K562 (cell line): Measurements from ENCODE around the gene TCF12. TPM values are rescaled to one million over a fixed set of nuclear protein-coding genes. Genes with fewer than 3 reads are reported as not detected.
"Not testable (repeated sequence)": the region's sequence is repeated elsewhere in the genome, so short reads cannot be mapped to it uniquely, and the experiment has no call there.

ENCODE experiments used
- ATAC-seq: fragments of 200-7000 bp; cut with Tn5 transposase; 3 replicates; pipeline ENCODE4 v1.9.1; 2020; ENCODE audit warnings: moderate library complexity
- BruUV-seq: library from RNA; stranded (reverse); fragments of 400-500 nt; replicated peaks from 2 replicates; lab custom pipeline; 2021; lab: Mats Ljungman, UMichigan
- CTCF ChIA-PET: fragments of 300-600 bp; formaldehyde crosslinking; extraction: SDS; loops from one replicate; lab custom pipeline; 2021; ENCODE audit warnings: low intra/inter-chr PET ratio; lab: Yijun Ruan, JAX
- POLR2A ChIA-PET: fragments of 300-600, 350-650 bp; sonication (Branson Sonifier 250); formaldehyde crosslinking; extraction: SDS; loops from one replicate; lab custom pipeline; 2021; ENCODE audit warnings: antibody characterized with exemption, inconsistent platforms; lab: Yijun Ruan, JAX
- DNase-seq, 4 experiments: peaks; one replicate each; pipeline versions ENCODE4 v3.0.0 to v3.0.0-alpha.2; 2011 to 2018; ENCODE audit warnings: low spot score in 3 of 4, mixed read lengths in 3 of 4; ENCODE audit errors: extremely low read depth in 1 of 4
- FAIRE-seq: peaks from 2 replicates; lab custom pipeline; 2011; peaks lifted over from hg19 to GRCh38; lab: Jason Lieb, UNC
- H2AFZ ChIP-seq: 2 replicates; pipeline ENCODE4 v1.6.0; 2011; ENCODE audit warnings: low read depth, low read length, control low read depth, inconsistent platforms
- H3K27ac ChIP-seq: fragments of 200-600 bp; 3 replicates; pipeline ENCODE4 v1.8.0; 2011; ENCODE audit warnings: low read depth, mild to moderate bottlenecking, control low read depth, inconsistent platforms, low read length, moderate library complexity, mixed read lengths; ENCODE audit errors: extremely low read depth
- H3K27me3 ChIP-seq, 2 experiments: fragments of 300-600 bp in 1 of 2; 2 replicates in 1 of 2; 3 replicates in 1 of 2; pipeline versions ENCODE4 v1.6.0 to v1.8.0; 2011; ENCODE audit warnings: inconsistent platforms in 2 of 2, low read length in 2 of 2, mild to moderate bottlenecking in 1 of 2, mixed read lengths in 1 of 2, moderate library complexity in 1 of 2; ENCODE audit not compliant: control insufficient read depth in 2 of 2, insufficient read depth in 2 of 2
- H3K36me3 ChIP-seq: fragments of 300-600 bp; 3 replicates; pipeline ENCODE4 v1.8.0; 2011; ENCODE audit warnings: mild to moderate bottlenecking, low read length, inconsistent platforms; ENCODE audit not compliant: control insufficient read depth, insufficient read depth
- H3K4me1 ChIP-seq, 2 experiments: fragments of 200-600 bp in 1 of 2; replicated peaks in 1 of 2; 2 replicates in 1 of 2; 3 replicates in 1 of 2; pipeline versions ENCODE4 v1.5.1 to v1.8.0; 2011; ENCODE audit warnings: inconsistent platforms in 2 of 2, low read length in 2 of 2, mild to moderate bottlenecking in 1 of 2, mixed read lengths in 1 of 2, moderate library complexity in 1 of 2; ENCODE audit not compliant: control insufficient read depth in 2 of 2, insufficient read depth in 2 of 2
- H3K4me2 ChIP-seq: 2 replicates; pipeline ENCODE4 v1.6.1; 2011; ENCODE audit warnings: low read length, control low read depth, inconsistent platforms, mixed read lengths; ENCODE audit not compliant: insufficient read depth
- H3K4me3 ChIP-seq: fragments of 200-600 bp; sonication (generic), shearing (Covaris generic); 2 replicates; pipeline ENCODE4 v1.5.1; 2016; ENCODE audit warnings: control low read depth, inconsistent platforms
- H3K79me2 ChIP-seq: fragments of 200-600 bp; 3 replicates; pipeline ENCODE4 v1.8.0; 2011; ENCODE audit warnings: low read length, inconsistent platforms; ENCODE audit not compliant: control insufficient read depth, insufficient read depth
- H3K9ac ChIP-seq, 2 experiments: 2 replicates each; pipeline versions ENCODE4 v1.6.0 to v1.6.1; 2011; ENCODE audit warnings: low read depth in 2 of 2, low read length in 2 of 2, control low read depth in 1 of 2, inconsistent platforms in 1 of 2, mild to moderate bottlenecking in 1 of 2, mixed read lengths in 1 of 2; ENCODE audit not compliant: insufficient read depth in 1 of 2
- H3K9me1 ChIP-seq: one replicate; pipeline ENCODE4 v1.6.0; 2011; ENCODE audit warnings: inconsistent platforms, mild to moderate bottlenecking, low read length, moderate library complexity; ENCODE audit not compliant: control insufficient read depth, insufficient read depth
- H3K9me3 ChIP-seq: replicated peaks from 2 replicates; pipeline ENCODE4 v1.5.1; 2011; ENCODE audit warnings: low read depth, low read length, inconsistent platforms; ENCODE audit not compliant: control insufficient read depth, insufficient read depth
- H4K20me1 ChIP-seq: replicated peaks from 2 replicates; pipeline ENCODE4 v1.6.1; 2011; ENCODE audit warnings: low read length, inconsistent platforms, mixed read lengths; ENCODE audit not compliant: control insufficient read depth, insufficient read depth
- ESRRA ChIP-seq: fragments of 450-650 bp; IDR thresholded peaks from 2 replicates; pipeline ENCODE4 v1.6.1; 2014; ENCODE audit warnings: low read depth, mild to moderate bottlenecking, moderate library complexity, borderline replicate concordance
- HDAC2 ChIP-seq: fragments of 450-650 bp; IDR thresholded peaks from 2 replicates; pipeline ENCODE4 v1.6.1; 2016; ENCODE audit warnings: mild to moderate bottlenecking
- NFIC ChIP-seq: fragments of 450-650 bp; IDR thresholded peaks from 2 replicates; pipeline ENCODE4 v1.6.1; 2017; ENCODE audit warnings: mild to moderate bottlenecking, inconsistent platforms
- SMARCE1 ChIP-seq: fragments of 450-650 bp; IDR thresholded peaks from 2 replicates; pipeline ENCODE4 v1.7.1; 2016; ENCODE audit warnings: mild to moderate bottlenecking
- TAF9B ChIP-seq: fragments of 450-650 bp; IDR thresholded peaks from 2 replicates; pipeline ENCODE4 v1.6.1; 2018; ENCODE audit warnings: mild to moderate bottlenecking; ENCODE audit not compliant: partially characterized antibody
- ZNF436 ChIP-seq: fragments of 250-450, 450-650 bp; sonication (Bioruptor Pico); formaldehyde crosslinking; IDR thresholded peaks from 2 replicates; pipeline ENCODE4 v1.7.0; 2020; ENCODE audit warnings: mild to moderate bottlenecking
- WGBS: fragments of 100-300 bp; shearing (Covaris generic); methylation state at CpG from one replicate; pipeline ENCODE4 v1.1.6; 2016; ENCODE audit warnings: low coverage, mixed read lengths; ENCODE audit not compliant: insufficient coverage; ENCODE audit errors: missing lambda C conversion rate; 5-methylcytosine and 5-hydroxymethylcytosine counted together
- in situ Hi-C: fragments of 300-500 bp; cut with MboI; formaldehyde crosslinking; loops from 4 replicates; pipeline ENCODE4 v1.15.0; 2018; ENCODE audit warnings: inconsistent platforms, mixed read lengths
- intact Hi-C: fragments of 100-400 bp; cut with micrococcal nuclease; formaldehyde crosslinking; loops from 2 replicates; pipeline ENCODE4 v1.14.2; 2022
- polyA plus RNA-seq, 8 experiments: library from polyadenylated mRNA; depleted of rRNA in 4 of 8; stranded (reverse) in 5 of 8; unstranded in 3 of 8; fragments of >200 nt; fragmentation: Nextera tagmentation in 2 of 8; fragmentation: Illumina TruSeq in 1 of 8; extraction: Ambion mirVana in 2 of 8; extraction: Trizol in 1 of 8; gene quantifications; 2 replicates each; pipeline versions ENCODE4 v1.2.1 to v1.2.3, GENCODE V29; 2011 to 2014; ENCODE audit warnings: inconsistent platforms in 1 of 8, missing spikeins in 1 of 8
- total RNA-seq, 7 experiments: library from RNA; depleted of rRNA in 6 of 7; stranded (reverse); fragments of >200 nt in 6 of 7; fragmentation: Illumina TruSeq in 2 of 7; extraction: Trizol in 2 of 7; gene quantifications; 2 replicates each; pipeline versions ENCODE4 v1.2.1 to v1.2.3, GENCODE V29; 2011 to 2021; ENCODE audit warnings: low replicate concordance in 1 of 7

The TCF12 gene
- total and polyA plus RNA-seq, 9 of the 15 experiments (the other 6 are each of a cell fraction or from before 2014, with no cell fraction given) = 10.5 to 132 (median 52.9) TPM

DNA sequence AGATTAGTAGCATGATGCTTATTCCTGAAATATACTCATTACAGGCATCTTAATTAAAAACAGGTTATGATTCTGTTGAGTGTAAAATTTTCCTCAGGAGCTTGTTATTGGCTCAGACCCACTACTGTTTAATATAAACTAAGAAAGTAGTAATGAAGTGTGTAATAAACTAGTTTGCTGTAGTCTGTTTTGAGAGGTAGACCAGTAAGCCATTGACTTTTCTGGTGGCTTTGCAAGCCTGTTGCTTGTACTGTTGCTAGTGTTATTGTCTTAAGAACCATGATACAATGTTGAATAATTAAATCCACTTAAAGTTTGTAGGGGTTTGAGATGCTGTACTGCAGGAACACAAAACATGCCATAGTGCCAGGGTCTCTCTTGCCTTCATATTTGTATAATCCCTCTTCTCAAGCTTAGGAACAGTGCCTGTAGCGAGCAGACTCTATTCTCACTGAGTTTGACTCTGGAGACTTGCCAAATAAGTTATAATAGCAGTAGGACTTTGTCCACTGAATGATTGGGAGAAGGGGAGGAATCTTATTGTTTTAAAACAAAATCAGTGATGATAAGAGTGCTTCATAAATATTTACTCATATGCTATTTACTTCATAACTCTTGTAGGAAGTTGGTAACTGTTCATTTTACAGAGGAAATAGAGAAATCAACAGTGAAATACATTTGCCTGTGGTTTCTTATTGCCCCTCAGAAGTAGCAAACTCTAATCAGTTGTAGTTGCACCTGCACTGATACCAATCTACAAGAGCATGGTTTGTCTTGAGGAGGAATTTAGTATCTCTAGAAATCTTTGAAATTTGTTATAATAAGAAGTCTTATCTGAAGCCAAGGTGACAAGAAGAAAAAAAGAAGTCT, 13.4 kb downstream of the TCF12 start:
- BruUV-seq = no TSS peak
- no peak overlapping the region for H3K4me3 ChIP-seq
- POLR2A ChIA-PET = interaction anchor here (0.6 to 0.9 kb wide), 2 partner anchors 10 to 158 kb away, joined by 3 read pairs; no protein-coding TSS in a partner anchor
- no peak overlapping the region for H3K4me2 ChIP-seq
- ATAC-seq (no peak), FAIRE-seq (no peak)
- no peak overlapping the region; a peak in 1 of 4 replicates for H3K9ac ChIP-seq
- peaks cover 98% of the 10 kb centered on the region for H3K79me2 ChIP-seq
- intact Hi-C loops = no loop called here
- H3K27ac ChIP-seq = no peak overlapping the region
- no peak overlapping the region for H2AFZ ChIP-seq
- in situ Hi-C loops = no loop called here
- H3K9me3 ChIP-seq = no peaks in the 10 kb centered on the region
- no peaks in the 10 kb centered on the region for H3K27me3 ChIP-seq
- H3K9me1 ChIP-seq = no peaks in the 10 kb centered on the region
- 53% methylated on average over 1 of the region's 1 CpG for WGBS
- TF ChIP-seq ESRRA (no peak), ZNF436 (no peak), HDAC2 (no peak), NFIC (peak; percentile 39; the same call in 1 of the 2 replicates), SMARCE1 (no peak), TAF9B (no peak)
- TF ChIP-seq, all 486 proteins: peak for 1
- Histone ChIP-seq H3K36me3 (peaks cover 39% of the 10 kb centered on the region; the same call in 2 of the 3 replicates), H3K4me1 (peaks cover 0 to 21% of the 10 kb centered on the region in 2 experiments; a peak in 3 of 5 replicates), H4K20me1 (peaks cover 7% of the 10 kb centered on the region)
- CTCF ChIA-PET = no interaction called here
- DNase-seq = no peak

DNA sequence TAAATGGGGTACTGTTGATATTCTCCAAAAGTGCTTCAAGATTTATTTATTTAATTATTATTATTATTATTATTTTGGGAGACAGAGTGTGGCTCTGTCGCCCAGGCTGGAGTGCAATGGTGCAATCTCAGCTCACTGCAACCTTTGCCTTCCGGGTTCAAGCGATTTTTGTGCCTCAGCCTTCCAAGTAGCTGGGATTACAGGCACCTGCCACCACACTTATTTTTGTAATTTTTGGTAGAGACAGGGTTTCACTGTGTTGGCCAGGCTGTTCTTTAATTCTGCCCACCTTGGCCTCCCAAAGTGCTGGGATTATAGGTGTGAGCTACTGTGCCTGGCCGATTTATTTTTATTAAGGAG, 14.0 kb downstream of the TCF12 start:
- POLR2A ChIA-PET = interaction anchor here (0.6 to 0.9 kb wide), 3 partner anchors 9 to 159 kb away, joined by 3 read pairs; no protein-coding TSS in a partner anchor
- CTCF ChIA-PET, in situ Hi-C loops: not testable (repeated sequence)

More for the DNA sequence above, 14.0 kb downstream of the TCF12 start:
- BruUV-seq, H3K4me3 ChIP-seq, H4K20me1 ChIP-seq, H3K9me1 ChIP-seq, H2AFZ ChIP-seq, H3K27me3 ChIP-seq, ATAC-seq, H3K9me3 ChIP-seq, H3K27ac ChIP-seq, FAIRE-seq, H3K9ac ChIP-seq, DNase-seq, intact Hi-C loops, H3K4me2 ChIP-seq: not testable (repeated sequence)
- Histone ChIP-seq H3K79me2 (peaks cover 98% of the 10 kb centered on the region), H3K4me1 (peaks cover 0 to 21% of the 10 kb centered on the region in 2 experiments; a peak in 3 of 5 replicates), H3K36me3 (peaks cover 38% of the 10 kb centered on the region; the same call in 2 of the 3 replicates)
- 88% methylated on average over 4 of the region's 4 CpGs for WGBS
